ELF-1 (cell line): ENCODE data around the gene MFSD6.
A peak's percentile ranks its signal among the peaks of the same experiment; 100 is the strongest.

Source experiments
- DNase-seq: peaks from one replicate; pipeline ENCODE4 v3.0.0-alpha.2; 2016; ENCODE audit warnings: low read depth, low spot score

The MFSD6 gene

DNA sequence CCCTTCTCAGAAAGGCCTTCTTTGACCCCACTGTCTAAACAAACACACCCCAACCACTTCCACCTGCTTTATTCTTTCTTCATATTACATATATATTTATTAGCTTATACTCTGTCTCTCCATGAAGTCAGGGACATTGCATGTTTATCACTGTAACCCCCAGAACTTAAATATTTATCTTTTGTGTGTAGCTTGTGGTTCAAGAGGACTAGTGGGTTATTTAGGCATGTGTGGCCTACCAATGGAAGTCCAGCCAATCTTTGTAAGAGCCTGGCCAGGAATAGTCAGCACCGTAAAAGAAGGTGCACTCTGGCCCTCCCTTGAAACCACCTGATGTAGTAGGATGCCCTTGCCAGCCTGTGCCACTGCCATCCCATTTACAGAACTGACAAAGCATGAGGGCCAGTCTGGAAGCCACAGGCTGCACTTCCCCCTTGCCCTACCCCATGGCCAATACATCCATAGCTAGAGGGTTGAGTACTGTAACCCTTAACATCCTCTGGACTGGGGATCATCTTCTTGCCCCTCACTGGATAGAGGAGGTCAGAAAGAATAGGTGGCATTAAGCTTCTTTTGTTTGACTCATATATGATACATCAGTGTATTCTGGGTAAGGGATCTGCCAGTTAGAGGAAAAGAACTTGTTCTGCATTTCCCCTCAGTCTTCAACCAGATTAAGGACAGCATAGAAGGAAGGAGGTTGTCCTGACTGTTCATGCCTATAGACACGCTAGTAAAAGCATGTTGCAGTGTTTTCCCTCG, 121.5 kb downstream of the MFSD6 start:
- no peak for DNase-seq

DNA sequence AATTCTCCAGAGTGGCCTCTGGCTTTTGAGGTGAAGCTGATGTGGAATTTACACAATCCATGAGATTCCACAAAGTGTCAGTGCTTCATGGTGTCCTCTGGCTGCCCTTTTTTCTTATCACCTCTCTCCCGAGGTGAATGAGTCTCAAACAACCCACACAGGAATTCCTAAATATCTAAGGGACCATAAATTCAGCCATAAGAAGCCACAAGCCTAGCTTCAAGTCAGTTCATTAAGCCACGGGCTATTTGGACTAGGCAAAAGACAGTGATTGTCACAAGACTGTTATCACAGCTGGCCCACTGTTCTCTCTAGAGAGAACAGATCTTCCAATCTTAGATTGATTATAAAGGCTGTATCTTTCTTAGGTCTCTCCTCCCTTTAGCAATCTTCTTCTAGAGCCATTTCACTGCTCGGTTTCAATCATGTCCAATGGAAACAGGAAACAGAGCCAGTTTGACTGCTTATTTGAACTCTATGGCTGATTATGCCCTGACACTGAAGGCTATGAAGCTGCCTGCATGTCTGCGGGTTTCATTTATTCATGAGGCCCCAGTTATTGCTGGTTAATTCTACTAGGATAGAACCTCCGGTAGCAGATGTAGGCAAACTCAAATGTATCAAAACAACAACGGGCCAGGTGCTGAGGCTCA, 122.2 kb downstream of the MFSD6 start:
- no peak for DNase-seq

DNA sequence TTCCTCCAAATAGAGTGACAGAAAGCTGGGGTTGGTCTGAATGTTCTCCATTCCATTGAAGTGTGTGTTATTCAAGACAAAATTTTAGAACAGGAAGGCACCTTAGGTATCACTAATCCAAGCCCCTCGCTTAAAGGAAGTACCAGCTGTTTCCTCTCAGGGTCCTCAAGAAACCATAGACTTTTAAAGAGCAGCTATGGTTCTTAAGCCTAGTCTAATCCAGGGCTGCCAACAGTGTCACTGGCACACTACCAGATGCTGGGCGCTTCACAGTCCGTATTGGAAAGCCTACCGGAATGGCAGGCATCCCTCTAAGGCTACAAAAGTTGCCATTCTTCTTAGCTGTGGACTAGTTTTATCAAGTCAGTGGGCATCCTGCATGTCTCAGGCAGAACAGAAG, 124.4 kb downstream of the MFSD6 start:
- no peak for DNase-seq

DNA sequence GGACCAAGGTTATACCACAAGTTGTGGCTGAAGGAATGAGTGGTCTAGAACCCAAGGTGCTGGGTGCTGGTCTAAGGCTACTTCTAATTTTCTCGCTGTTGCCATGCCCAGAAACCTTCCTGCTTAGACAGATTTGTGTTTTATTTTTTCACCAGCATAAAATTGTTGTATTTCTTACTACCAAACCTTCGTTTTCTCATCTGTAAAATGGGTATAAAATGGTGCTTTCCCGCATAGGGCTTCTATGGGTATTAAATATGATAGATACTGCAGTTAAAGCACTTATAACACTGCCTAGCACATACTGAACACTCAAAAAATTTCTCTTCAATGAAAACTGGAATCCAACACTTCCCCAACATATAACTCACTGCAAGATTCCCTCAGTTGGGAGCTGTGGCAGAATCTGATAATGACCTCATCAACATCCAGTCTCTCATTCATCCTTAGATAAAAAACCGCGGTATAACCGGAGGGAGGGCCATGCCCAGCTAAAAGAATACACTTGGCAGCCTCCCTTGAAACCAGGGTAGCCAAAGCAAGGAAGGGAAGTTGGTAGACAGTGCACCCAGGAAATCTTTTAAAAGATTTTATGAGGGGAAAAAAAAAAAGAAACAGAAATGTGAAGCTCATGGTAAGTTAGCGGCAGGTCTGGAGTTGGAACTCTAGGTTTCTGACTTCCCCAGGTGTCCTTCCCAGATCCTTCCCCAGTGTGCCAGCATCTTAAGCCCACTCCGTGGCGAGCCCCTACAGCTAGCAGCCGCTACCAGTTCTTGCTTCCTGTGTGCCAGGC, 125.2 kb downstream of the MFSD6 start:
- DNase-seq, result no peak

DNA sequence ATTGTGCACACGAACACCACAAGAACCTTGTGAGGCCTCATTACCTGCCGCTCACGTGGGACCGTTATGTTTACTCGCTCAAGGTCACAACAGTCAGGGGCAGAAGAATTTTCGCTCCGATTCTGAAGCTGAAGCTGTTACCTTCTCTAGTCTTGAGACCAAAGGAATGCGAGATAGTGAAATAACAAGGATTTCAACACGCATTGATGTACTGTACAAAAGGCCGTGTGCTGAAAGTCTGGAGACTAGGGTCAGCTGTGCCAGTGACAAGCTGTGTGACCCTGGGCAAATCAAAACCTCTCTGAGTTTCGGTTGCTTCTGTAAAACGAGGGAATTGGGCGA, 125.8 kb downstream of the MFSD6 start:
- DNase-seq, result no peak

DNA sequence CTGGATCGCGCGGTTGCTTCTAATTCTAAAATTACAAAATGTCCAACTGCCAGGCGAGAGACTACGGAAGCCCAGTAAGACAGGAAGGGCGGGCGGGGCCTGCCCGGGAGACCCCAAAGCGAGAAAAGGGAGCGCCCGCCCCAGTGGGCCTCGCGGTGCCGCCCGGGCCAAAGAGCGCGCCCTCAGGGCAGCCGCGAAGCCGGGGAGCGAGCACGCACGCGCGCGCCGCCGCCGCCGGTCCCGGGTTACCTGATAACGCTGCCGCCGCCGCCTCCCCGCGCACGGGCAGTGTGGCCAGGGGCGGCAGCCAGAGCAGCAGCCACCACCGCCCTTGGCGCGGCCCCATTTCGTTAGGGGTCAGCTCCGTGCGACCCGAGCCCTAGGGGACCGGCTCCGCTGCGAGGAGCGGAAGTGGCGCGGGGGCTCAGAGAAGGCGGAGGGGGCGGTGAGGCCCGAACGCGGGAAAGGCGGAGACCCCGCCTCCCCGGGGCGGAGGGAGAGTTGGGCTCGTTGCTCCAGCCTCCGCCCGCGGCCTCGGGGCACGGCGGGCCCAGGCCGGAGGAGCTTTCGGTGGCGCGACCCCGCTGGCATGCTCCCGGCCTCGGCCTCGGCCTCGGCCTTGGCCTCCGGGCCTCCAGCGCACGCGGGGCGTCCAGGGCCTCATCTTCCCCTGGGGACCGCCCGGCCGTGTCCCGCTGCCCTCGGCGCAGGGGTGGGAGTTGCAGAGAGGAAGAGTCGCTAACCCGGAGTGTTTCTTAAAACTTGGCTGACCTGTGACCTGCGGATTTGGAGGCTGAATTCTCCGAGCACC, 126.4 kb downstream of the MFSD6 start, which contains the start of gene NEMP2:
Gene NEMP2, minus strand, starts transcription at position 413 of the 811 bp plus-strand sequence. Its CDS starts 67 bp downstream, at position 346.
- DNase-seq, result peak; percentile 91

DNA sequence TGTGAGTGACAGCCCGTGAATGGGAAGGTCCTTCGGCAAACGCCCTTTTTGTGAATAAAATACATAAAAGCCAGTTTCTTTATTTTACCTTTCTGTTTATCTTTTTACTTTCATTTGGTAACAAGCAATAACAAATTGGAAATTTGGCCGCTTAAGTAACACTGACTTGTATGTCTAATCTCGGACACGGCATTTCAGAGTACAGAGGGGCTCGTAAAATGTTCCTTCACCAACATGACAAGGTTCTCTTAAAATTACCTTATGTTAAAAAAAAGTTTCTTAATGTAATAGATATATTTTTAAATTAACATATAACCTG, 126.9 kb downstream of the MFSD6 start:
- no peak for DNase-seq

DNA sequence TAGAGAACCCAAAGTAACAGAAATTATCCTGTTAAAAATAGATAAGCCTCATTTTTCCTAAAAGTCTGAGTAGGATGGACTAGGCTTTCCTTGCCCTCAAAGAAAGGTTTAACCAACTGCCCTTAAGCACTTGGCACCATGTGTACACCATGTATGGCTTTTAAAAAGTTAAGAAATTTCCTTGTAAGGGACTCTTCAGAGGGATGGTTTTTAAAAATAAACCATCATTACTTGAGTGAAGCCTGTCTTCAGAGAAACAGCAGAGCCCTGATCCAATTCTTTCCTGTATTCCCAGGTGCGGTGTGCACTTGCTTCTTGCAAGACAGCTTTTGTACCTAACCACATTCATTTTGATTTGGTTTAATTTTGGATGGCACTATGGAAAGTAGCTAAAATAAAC, 127.4 kb downstream of the MFSD6 start:
- DNase-seq, result no peak

DNA sequence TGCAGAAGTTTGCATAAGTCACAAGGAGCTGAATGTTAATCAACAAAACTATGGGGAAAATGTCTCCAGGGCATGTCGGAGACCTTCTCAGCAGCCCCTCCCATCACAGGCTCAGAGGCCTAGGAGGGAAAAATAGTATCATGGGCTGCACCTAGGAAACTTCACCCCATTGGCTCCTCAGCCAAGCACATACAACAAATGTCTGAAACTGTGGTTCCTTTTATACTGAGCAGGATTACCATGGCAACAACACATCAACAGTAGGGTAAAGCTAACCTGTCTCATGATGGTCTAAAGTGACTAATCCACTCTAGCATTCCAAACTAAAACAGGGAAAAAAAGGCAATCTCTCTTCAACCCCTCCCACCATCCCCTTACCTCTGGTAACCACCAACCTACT, 129.6 kb downstream of the MFSD6 start:
- no peak for DNase-seq

DNA sequence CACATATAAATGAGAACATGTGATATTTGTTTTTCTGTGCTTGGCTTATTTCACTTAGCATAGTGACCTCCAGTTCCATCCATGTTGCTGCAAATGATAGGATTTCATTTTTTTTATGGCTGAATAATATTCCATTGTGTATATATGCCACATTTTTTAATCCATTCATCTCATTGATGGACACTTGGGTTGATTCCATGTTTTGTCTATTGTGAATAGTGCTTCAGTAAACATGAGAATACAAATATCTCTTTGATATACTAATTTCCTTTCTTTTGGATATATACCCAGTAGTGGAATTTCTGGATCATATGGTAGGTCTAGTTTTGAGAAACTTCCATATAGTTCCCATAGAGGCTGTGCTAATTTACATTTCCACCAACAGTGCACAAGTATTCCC, 130.0 kb downstream of the MFSD6 start:
- DNase-seq, result no peak

DNA sequence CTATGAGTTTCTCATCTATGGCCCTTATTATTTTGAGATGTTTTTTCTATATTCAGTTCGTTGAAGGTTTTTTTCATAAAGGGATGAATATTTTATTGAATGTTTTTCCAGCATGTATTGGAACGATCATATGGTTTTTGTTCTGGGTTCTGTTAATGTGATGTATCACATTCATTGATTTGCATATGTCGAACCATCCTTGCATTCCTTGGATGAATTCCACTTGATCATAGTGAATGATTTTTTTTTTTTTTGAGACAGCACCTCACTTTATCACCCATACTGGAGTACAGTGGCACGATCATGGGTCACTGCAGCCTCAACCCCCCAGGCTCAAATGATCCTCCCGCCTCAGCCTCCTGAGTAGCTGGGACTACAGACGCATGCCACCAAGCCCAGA, 131.9 kb downstream of the MFSD6 start:
- DNase-seq, result no peak

DNA sequence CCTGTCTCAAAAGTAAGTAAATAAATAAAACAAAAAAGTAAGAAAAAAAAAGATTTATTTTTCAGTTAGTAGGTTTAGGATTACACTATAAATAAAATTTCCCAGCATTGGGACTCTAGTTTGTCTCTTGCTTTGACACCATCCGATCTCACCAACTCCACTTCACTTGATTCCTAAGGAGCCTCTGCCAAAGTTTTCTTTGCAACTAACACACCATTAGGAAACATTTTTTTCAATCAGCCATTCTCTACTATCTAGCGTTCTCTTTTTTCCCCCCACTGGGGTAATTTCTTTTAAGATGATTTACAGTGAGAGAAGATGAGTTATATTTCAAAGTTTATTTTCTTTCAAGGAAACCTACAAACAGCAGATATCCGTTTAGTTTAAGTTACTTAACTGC, 136.9 kb downstream of the MFSD6 start:
- no peak for DNase-seq

DNA sequence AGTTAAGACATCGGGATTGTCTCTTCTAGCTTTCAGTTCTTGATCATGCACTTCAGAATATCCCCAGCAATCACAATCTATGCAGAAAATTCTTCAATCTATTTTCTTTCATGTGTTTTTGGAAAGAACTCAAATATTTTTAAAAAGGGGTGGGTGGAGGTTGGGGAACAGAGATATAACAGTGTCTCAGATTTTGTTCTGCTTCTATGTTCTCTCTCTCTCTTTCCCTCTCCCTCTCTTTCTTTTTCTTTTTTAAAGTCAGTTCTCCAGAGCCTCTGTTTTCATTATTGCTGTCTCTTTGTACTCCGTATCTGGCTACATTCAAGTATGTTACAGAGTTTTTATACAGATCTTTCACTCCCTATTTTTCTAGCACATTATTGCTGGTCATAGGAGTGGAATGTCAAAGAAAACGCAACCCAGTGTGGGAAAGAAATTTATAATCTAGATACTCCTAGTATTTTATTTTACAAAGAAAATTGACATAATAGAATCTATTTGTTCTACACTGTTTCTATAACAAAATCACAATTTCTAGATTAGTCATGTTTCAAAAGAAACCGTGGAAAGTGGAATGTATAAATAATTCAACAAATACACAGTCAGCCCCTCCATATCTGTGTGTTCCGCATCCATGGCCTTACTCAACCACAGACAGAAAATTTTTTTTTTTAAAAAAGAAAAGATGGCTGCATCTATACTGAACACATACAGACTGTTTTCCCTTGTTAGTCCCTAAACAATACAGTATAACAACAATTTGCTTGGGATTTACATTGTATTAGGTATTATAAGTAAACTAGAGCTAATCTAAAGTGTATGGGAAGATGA, 137.6 kb downstream of the MFSD6 start:
- no peak for DNase-seq

DNA sequence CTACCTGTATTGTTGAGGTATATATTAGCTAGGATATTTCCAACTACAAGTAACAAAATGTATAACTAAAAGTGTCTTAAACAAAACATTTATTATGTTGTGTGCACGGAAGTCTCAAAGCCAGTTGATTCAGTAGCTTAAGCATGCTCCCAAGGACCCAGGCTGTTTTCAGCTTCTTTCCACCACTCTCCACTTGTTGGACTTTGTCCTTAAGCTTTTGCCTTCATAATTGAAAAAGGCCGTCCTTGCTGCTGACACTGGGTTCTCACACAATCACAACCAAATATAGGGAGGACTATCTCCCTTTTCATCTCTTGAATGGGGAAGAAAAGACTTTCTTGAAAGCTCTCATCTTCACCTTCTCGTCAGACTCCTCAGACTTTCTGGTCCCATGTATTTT, 138.6 kb downstream of the MFSD6 start:
- DNase-seq, result no peak

DNA sequence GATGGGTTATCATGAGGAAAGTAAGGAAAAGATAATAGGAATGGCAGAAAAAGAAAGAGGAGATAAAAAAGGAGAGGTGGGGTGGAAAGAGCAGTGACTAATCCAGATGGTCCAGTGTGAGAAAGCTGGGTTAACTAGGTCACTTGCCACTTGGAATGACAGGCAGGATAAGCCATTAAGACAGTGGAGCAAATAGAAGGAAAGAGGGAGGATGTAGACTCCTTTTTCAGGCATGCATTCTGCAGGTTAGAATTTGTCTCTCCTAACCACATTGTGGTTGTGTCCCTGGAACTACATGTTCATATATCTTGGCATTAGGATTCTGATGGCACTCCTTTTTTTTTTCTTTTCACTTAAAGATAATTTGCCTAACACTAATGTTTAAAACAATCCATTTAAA, 139.7 kb downstream of the MFSD6 start:
- no peak for DNase-seq

DNA sequence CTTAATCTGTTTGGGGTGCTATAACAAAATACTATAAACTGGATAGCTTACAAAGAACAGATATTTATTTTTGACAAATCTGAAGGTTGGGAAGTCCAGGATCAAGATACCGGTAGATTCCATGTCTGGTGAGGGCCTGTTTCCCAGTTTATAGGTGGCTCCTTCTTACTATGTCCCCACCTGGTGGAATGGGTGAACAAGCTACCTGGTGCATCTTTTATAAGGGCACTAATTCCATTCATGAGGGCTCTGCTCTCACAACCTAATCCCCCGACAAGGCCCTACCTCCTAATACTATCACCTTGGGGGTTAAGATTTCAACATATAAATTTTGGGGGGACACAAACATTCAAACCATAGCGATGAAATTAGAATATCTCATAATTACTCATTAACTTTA, 142.0 kb downstream of the MFSD6 start:
- no peak for DNase-seq
